HG03159 (cell line): Measurements from ENCODE around the gene MLLT1.

Experiments
- ATAC-seq: cut with Tn5 transposase; IDR thresholded peaks from one replicate; pipeline ENCODE4 v1.9.1; 2021; ENCODE audit warnings: mild to moderate bottlenecking, moderate library complexity; ENCODE audit not compliant: unreplicated experiment

The MLLT1 gene

GRCh38 chr19:6223461-6224307 is 56.1 kb downstream of the MLLT1 start:
- ATAC-seq = no peak

GRCh38 chr19:6222884-6223283 is 56.9 kb downstream of the MLLT1 start:
- ATAC-seq = no peak

GRCh38 chr19:6221878-6222746 is 57.7 kb downstream of the MLLT1 start:
- no peak for ATAC-seq

- no peak for ATAC-seq
Measured at GRCh38 chr19:6221220-6221877, 58.4 kb downstream of the MLLT1 start.

- ATAC-seq = no peak
Measured at GRCh38 chr19:6220385-6221191, 59.2 kb downstream of the MLLT1 start.

GRCh38 chr19:6219586-6220290 is 60.0 kb downstream of the MLLT1 start:
- ATAC-seq = no peak

GRCh38 chr19:6219147-6219525 is 60.6 kb downstream of the MLLT1 start:
- ATAC-seq = no peak

GRCh38 chr19:6218491-6219146 is 61.2 kb downstream of the MLLT1 start:
- peak; percentile 53 for ATAC-seq

- ATAC-seq = no peak
Measured at GRCh38 chr19:6217752-6218334, 61.9 kb downstream of the MLLT1 start.

GRCh38 chr19:6216996-6217751 is 62.6 kb downstream of the MLLT1 start:
- no peak for ATAC-seq

- no peak for ATAC-seq
Measured at GRCh38 chr19:6216236-6216995, 63.4 kb downstream of the MLLT1 start.

GRCh38 chr19:6215701-6216235 is 64.0 kb downstream of the MLLT1 start:
- no peak for ATAC-seq

GRCh38 chr19:6214881-6215541 is 64.8 kb downstream of the MLLT1 start:
- no peak for ATAC-seq

- ATAC-seq = no peak
Measured at GRCh38 chr19:6213696-6214641, 65.8 kb downstream of the MLLT1 start.

- ATAC-seq = no peak
Measured at GRCh38 chr19:6213266-6213595, 66.5 kb downstream of the MLLT1 start.
